ENCODE data around the gene SCFD2.
"Not testable (repeated sequence)": the region's sequence is repeated elsewhere in the genome, so short reads cannot be mapped to it uniquely, and the experiment has no call there.

The SCFD2 gene

DNA sequence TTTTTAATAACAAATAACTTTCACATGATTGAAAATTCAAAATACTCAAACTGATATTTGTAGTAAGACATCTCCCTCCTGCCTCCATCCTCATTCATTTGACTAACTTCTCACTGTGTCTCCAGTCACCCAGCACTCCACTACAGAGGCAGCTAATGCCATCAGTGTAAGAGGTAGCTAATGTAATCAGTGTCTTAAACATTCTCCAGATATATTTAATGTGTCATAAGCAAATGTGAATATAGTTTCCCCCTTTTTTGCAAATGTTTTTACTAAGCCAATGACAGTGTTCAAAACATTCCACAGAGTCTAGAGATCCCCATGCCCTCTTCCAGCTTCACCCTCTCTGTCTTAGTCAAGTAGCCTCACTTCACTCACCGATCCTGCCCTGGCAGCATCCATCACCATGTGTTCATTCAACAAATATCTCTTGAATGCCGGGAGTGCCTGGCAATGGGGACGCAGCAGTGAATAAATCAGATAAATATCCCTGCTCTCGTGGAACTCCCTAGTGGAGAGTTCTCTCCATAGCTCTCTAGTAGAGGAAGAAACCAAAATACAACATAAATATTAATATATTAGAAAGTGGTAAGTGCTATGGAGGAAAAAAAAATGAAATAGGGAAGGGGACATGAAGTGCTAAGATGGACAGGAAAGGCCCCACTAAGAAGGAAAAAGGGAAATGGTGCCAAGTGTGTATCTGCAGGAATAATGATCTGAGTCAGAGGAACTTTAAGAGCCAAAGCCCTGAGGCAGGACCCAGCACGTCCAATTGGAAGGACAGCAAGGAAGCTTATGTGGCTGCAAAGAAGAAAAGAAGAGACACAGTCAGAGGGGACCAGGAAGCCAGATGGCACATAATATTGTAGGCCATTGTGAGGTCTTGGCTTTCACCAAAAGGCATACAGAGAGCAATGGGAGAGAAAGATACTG, 18.7 kb downstream of the SCFD2 start:
- no peak for DNase-seq

DNA sequence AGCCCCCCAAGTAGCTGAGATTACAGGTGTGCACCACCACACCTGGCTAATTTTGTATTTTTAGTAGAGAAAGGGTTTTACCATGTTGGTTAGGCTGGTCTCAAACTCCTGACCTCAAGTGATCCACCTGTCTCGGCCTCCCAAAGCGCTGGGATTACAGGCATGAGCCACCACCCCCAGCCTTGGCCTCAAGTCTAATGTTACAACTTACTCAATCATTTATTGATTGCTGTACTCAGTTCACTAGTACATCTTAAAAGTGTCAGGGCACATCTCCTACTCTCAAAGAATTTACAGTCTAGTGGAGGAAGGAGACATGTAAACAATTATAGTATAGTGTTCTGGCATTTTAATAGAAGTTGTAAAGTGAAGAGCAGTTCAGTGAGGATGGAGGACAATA, 19.5 kb downstream of the SCFD2 start:
- in situ Hi-C loops (cut with MboI; ENCODE audit: low pct_unique_long_range_greater_than_20kb, low sequenced_read_pairs); DNase-seq: not testable (repeated sequence)

More for the DNA sequence above, 18.7 kb downstream of the SCFD2 start:
- in situ Hi-C loops (cut with MboI; ENCODE audit: low pct_unique_long_range_greater_than_20kb, low sequenced_read_pairs): no loop called here

DNA sequence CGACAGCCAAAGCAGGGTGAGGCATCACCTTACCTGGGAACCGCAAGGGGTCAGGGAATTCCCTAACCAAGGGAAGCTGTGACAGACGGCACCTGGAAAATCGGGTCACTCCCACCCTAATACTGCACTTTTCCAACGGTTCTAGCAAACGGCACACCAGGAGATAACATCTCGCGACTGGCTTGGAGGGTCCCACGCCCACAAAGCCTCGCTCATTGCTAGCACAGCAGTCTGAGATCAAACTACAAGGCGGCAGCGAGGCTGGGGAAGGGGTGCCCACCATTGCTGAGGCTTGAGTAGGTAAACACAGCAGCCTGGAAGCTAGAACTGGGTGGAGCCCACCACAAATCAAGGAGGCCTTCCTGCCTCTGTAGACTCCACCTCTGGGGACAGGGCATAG, 25.7 kb downstream of the SCFD2 start:
- in situ Hi-C loops (cut with MboI; ENCODE audit: low pct_unique_long_range_greater_than_20kb, low sequenced_read_pairs): not testable (repeated sequence)

DNA sequence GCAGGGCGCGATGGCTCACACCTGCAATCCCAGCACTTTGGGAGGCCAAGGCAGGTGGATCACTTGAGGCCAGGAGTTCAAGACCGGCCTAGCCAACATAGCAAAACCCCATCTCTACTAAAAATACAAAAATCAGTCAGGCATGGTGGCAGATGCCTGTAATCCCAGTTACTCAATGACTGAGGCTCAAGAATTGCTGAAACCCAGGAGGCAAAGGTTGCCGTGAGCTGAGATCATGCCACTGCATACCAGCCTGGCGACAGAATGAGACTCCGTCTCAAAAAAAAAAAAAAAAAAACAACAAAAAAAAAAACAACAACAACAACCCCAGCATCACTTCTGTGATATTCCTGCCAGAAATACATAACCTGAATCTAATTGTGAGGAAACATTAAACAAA, 30.9 kb downstream of the SCFD2 start:
- DNase-seq; in situ Hi-C loops (cut with MboI; ENCODE audit: low pct_unique_long_range_greater_than_20kb, low sequenced_read_pairs): not testable (repeated sequence)

More for the DNA sequence above, 25.7 kb downstream of the SCFD2 start:
- not testable (repeated sequence) for DNase-seq

DNA sequence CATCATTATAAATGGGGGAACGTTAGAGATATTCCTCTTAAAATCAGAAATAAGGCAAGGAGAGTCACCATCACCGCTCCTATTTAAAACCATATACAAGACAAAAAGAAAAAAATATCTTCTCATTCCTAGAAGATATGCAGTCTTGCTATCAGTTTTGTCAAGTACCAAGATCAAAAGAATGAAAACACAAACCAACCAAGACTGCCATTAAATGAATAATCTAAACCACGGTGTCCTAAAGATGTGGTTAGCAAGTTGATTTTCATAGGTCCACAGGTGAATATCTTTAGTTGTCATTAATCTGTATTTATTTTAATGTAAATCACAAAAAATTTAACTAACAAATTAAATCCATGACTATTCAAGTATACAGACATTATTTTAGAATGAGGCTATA, 39.3 kb downstream of the SCFD2 start:
- no peak for DNase-seq
- in situ Hi-C loops (cut with MboI; ENCODE audit: low pct_unique_long_range_greater_than_20kb, low sequenced_read_pairs): no loop called here

DNA sequence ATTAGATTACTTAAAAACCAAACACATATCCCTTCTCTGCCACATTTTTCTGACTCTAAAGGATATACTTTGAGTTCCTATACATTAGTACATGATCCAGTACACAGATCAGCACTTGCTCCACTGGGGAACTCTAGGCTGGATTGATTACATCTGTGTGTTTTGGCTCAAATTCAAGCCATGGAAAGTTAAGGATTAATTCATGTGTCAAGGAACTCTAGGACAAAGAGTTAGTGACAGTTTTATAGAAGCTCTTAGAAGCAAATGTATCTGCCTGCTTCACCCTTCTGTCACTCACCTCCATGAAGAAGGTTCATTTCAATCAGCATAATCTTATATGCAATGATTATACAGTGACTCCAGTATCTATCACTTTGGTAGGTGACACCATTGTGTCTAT, 43.2 kb downstream of the SCFD2 start:
- DNase-seq: no peak
- in situ Hi-C loops (cut with MboI; ENCODE audit: low pct_unique_long_range_greater_than_20kb, low sequenced_read_pairs): no loop called here

DNA sequence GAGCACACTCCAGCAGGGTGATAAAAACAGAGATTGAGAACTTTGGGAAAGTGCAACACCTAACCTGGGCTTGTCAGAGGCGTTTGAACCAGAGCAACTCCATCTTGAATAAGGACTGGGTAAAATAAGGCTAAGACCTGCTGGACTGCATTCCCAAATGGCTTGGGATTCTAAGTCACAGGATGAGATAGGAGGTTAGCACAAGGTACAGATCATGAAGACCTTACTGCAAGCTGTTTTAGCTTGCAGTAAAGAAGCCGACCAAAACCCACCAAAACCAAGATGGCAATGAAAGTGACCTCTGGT, 43.9 kb downstream of the SCFD2 start:
- in situ Hi-C loops (cut with MboI; ENCODE audit: low pct_unique_long_range_greater_than_20kb, low sequenced_read_pairs): no loop called here
- DNase-seq: no peak

DNA sequence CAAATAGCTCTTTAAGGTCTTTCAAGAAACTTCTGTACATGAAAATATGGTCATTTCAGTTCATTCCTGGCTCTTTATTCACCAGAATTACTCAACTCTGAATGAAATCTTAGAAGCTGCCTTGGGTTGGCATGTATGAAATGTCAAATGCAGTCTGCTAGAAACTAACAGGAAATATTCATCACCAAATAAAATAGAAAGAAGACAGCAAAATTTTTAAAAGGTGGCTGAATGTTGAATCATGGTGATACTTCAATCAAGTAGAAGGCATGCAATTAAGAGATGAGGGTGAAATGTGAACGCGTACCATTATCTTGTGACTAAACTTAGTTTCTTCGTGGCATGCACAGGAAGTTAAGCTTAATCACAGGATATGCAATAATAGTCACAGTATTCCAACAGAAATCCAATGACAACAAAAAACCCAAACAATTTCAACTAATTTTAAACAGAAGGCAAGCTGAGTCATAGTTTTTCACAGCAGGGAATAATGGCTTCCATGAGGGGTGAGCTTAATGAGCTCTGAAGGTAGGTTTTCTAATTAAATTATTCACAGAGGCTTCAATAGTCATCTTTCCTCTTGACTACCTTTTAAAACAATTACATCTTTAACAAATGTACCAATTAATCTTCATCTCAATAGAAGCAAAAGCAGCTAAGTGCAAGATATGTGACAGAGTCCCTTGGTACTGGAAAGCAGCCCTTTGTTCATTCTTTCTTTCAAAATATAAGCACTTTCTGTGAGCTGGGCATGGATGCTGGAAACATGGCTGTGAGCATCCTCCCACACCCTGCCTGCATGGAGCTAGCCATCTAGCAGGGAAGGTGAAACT, 44.5 kb downstream of the SCFD2 start:
- DNase-seq: peak; percentile 46
- in situ Hi-C loops (cut with MboI; ENCODE audit: low pct_unique_long_range_greater_than_20kb, low sequenced_read_pairs): no loop called here

DNA sequence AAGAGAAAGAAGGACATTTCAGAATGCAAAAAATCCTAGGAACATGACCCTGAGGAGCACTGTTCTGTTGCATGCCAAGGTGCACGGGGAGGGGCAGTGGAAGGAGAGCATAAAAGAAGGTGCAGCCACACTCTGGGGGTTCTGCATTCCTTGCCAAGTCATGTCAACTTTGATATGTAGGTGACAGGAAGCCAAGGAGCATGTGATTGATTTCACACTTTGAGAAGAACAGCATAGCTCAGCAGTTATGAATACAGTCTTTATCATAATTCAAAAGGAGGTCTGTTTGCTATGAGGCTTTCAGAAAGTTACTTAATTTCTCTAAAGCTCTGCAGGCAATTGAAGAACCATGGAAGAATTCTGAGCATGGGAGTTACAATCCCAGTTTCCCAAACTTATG, 50.6 kb downstream of the SCFD2 start:
- in situ Hi-C loops (cut with MboI; ENCODE audit: low pct_unique_long_range_greater_than_20kb, low sequenced_read_pairs): no loop called here

DNA sequence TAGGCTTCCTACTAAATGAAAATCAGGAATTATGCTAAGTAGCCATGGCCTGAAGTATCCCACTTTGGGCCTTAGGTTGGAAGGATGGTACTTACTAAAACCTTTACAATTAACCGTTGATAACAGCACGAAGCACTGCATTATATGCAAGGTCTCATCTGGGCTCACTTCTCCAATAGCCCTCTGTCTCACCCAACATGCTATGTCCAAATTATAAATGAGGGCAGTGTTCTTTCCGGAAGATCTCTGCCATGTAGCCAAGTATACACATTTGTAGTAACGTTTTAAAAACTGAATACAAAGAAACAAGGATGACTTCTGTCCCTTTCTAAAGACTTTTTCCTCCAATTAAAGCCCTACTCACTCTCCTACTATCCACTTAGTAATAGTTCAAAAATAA, 51.6 kb downstream of the SCFD2 start:
- no peak for DNase-seq
- in situ Hi-C loops (cut with MboI; ENCODE audit: low pct_unique_long_range_greater_than_20kb, low sequenced_read_pairs): no loop called here

More for the DNA sequence above, 50.6 kb downstream of the SCFD2 start:
- no peak for DNase-seq

DNA sequence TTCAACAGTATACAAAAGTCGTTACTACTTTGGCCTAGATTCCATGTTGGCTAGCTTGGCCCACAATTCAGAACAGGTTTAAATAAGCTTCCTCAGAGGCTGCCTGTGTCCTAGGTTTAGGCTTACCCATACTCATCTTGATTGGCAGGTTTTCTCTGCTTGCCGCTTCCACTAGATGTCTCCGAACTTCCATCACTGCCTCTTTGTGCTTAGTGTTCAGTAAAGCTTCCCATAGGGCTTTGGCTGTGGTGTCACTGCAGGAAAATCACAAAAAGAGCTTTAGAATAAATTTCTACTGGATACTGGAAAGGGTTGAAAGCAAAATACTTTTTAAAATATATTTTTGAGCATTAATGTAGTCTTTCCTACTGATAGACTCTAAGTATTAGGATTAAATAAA, 52.4 kb downstream of the SCFD2 start:
- peak; percentile 15 for DNase-seq

DNA sequence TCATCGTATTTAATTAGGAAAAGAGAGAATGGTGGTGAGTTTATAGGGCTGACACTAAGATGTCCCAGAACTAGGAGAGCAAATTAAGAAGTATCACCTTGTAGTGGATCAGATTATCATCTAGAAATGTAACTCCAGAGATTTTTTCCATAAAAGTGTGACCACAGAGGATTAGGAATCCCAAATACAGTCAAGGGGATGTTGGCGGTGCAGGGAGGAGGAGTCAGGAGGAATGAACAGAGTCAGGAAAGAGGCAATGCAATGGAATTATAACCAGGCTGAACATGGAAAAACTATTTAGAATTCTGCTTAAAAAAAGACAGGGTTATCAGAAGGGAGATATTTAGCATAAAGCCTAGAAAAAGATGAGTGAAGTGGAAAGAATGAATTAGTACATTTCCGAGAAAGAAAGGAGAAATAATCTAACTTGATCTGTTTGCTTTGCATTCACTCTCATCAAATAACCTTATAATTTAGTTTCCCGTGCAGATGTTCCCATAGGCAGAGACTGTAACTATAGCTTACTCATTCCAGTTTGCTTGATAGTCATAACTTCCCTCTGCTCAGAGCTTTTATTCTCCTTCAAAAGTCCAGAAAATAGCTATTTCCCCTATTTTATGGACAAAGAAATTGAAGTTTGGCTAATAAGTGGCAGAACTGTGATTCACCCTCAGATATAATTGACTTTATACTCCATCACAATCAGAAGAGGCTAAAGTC, 56.4 kb downstream of the SCFD2 start:
- in situ Hi-C loops (cut with MboI; ENCODE audit: low pct_unique_long_range_greater_than_20kb, low sequenced_read_pairs): no loop called here
- DNase-seq: no peak

More for the DNA sequence above, 52.4 kb downstream of the SCFD2 start:
- in situ Hi-C loops (cut with MboI; ENCODE audit: low pct_unique_long_range_greater_than_20kb, low sequenced_read_pairs): no loop called here

DNA sequence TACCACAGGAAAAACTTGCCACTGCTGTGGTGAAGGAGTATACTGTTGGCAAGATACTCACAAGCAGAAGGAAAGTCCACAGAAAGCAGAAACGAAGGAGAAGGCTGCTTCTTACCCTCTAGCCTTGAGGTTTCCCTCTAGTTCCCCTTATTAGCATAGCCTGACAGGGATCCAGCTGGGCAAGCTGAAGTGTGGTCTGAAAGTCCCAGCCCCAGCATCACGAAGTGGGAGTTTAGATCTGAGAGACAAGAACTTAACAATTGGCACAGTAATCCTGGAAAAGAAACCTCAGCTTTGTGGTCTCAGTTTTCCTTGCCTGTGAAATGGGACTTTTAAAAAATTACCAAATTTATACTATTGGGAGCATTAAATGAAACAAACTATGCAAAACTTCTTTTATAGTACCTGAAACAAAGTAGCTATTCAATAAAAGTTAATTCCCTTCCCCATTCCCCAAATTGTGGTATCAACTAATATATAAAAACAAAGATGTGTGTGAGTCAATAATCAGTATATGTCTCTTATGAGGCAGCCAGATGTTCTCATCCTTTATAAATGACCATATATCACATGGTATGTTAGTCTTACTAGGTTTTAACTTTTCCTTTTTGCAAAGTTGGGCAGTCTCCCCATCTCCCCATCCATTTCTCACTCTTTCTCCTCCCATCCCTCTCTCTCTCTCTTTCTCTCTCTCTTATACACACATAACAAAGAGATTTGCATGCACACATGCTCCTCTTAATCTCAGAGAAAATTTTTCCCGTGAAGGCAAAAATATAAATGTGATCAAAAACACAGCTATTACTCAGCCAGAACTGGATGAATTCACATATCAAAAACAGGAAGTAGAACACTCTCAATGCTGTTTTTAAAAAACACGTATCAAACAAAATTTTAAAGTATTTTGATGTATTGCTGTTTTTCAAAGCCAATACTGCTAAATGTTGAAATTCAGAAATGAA, 57.8 kb downstream of the SCFD2 start:
- DNase-seq: peak; percentile 79
- in situ Hi-C loops (cut with MboI; ENCODE audit: low pct_unique_long_range_greater_than_20kb, low sequenced_read_pairs): no loop called here

DNA sequence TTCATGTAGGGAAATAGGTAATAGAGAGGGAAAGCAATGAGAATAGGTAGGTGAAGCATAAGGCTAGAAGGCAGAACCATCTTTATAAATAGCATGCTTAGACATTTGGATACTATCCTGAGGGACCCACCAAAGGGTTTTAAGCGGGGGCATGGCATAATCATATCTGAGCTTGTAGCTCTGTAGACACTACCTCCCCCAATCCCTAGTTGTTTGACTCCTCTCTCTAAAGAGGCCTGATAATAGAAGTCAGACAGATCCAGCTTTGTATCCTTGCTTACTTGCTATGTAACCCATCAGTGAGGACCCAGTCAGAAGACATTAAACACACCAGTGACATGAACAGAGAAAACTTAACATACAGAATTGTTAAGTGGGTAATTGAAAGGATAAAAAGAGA, 58.7 kb downstream of the SCFD2 start:
- no peak for DNase-seq
- in situ Hi-C loops (cut with MboI; ENCODE audit: low pct_unique_long_range_greater_than_20kb, low sequenced_read_pairs): no loop called here

DNA sequence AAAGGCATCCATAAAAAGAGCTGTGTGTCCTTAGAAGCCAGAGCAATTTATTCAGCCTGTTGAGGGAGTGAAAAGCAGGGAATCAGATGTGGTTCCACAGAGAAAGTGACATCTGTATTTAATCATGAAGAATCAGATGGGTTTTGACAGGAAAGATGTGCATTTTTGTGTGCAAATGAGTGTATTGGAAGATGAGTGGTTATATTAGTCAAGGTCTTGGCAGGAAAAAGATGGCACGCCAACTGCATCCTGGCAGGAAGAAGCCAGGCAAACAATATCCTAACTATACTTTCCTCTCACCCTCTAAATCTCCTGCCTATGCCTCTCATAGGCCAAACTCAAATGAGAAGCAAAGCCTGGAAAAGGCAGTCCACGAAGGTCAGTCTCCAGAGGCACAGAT, 59.1 kb downstream of the SCFD2 start:
- in situ Hi-C loops (cut with MboI; ENCODE audit: low pct_unique_long_range_greater_than_20kb, low sequenced_read_pairs): no loop called here
- no peak for DNase-seq

DNA sequence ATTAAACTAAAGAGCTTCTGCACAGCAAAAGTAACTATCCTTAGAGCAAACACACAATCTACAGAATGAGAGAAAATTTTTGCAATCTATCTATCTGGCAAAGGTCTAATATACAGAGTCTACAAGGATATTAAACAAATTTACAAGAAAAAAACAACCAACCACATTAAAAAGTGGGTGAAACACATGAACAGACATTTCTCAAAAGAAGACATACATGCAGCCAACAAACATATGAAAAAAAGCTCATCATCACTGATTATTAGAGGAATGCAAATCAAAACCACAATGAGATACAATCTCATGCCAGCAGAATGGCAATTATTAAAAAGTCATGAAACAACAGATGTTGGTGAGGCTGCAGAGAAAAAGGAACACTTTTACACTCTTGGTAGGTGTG, 73.7 kb downstream of the SCFD2 start:
- in situ Hi-C loops (cut with MboI; ENCODE audit: low pct_unique_long_range_greater_than_20kb, low sequenced_read_pairs); DNase-seq: not testable (repeated sequence)

DNA sequence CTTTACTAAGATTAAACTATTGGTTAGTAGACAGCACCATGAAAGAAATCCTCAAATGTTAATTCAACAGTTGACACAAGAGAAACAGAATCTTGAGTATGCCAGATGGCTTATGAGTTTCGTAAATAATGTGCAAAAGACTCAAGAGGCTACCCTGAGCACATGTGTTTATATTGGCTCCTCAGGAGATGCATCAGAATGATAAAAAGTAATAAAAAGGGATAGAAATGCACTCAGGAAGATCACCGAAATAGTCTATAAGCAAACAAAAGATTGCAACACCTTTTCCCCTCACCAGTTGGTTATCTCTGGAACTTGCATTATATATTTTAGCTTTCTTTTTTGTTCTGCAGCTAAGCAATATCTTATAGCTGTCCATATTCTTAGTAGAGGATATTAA, 84.4 kb downstream of the SCFD2 start:
- DNase-seq: no peak
- in situ Hi-C loops (cut with MboI; ENCODE audit: low pct_unique_long_range_greater_than_20kb, low sequenced_read_pairs): no loop called here

DNA sequence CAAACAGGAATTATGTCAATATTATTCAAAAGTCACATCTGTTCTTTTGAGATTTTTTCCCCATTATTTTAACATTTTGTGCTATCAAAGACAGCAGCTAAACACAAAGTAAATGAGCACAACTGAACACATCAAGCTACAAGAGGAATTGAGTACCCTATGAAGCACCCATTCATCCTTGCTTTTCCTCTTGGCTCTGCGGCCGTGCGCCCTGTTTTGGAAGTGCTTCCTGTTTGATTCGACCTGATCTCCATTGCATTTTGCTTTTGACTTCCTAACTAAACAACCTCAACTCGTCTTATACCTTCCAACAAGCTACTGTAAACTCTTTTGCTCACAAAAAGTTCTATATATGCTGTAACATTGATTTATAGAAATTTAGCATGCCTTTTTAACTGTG, 85.0 kb downstream of the SCFD2 start:
- no peak for DNase-seq
- in situ Hi-C loops (cut with MboI; ENCODE audit: low pct_unique_long_range_greater_than_20kb, low sequenced_read_pairs): no loop called here

All from KBM-7 (cell line).